HG02970 (cell line): Measurements from ENCODE around the gene EPS8L1.
"Not testable (repeated sequence)": the region's sequence is repeated elsewhere in the genome, so short reads cannot be mapped to it uniquely, and the experiment has no call there.

ENCODE experiments used
- ATAC-seq: cut with Tn5 transposase; IDR thresholded peaks from one replicate; pipeline ENCODE4 v1.9.1; 2021; ENCODE audit warnings: mild to moderate bottlenecking, moderate library complexity, moderate number of reproducible peaks; ENCODE audit not compliant: unreplicated experiment, low FRiP score

The EPS8L1 gene

GRCh38 chr19:55092423-55093318 lies 17.0 kb downstream of the EPS8L1 start:
- no peak for ATAC-seq

- no peak for ATAC-seq
Measured at GRCh38 chr19:55094456-55095259, 19.0 kb downstream of the EPS8L1 start.

- ATAC-seq: no peak
Measured at GRCh38 chr19:55095260-55096060, 19.8 kb downstream of the EPS8L1 start.

- ATAC-seq: no peak
Measured at GRCh38 chr19:55096061-55096701, 20.5 kb downstream of the EPS8L1 start.

GRCh38 chr19:55097864-55098715 lies 22.4 kb downstream of the EPS8L1 start:
- no peak for ATAC-seq

- no peak for ATAC-seq
Measured at GRCh38 chr19:55098716-55099556, 23.3 kb downstream of the EPS8L1 start.

- ATAC-seq: no peak
Measured at GRCh38 chr19:55099557-55100506, 24.2 kb downstream of the EPS8L1 start.

GRCh38 chr19:55101261-55101660 lies 25.6 kb downstream of the EPS8L1 start:
- ATAC-seq: no peak

GRCh38 chr19:55103190-55103589 lies 27.5 kb downstream of the EPS8L1 start:
- no peak for ATAC-seq

- no peak for ATAC-seq
Measured at GRCh38 chr19:55105237-55105636, 29.6 kb downstream of the EPS8L1 start.

- no peak for ATAC-seq
Measured at GRCh38 chr19:55106591-55106990, 30.9 kb downstream of the EPS8L1 start.

- not testable (repeated sequence) for ATAC-seq
Measured at GRCh38 chr19:55107252-55107651, 31.6 kb downstream of the EPS8L1 start.

GRCh38 chr19:55109527-55110291 lies 34.0 kb downstream of the EPS8L1 start:
- ATAC-seq: no peak

GRCh38 chr19:55111238-55111831 lies 35.7 kb downstream of the EPS8L1 start:
- no peak for ATAC-seq

GRCh38 chr19:55112246-55112776 lies 36.6 kb downstream of the EPS8L1 start:
- ATAC-seq: no peak
